Osteocyte (in vitro differentiated cells): Measurements from ENCODE around the gene IL13. TPM values are rescaled to one million over a fixed set of nuclear protein-coding genes. Genes with fewer than 3 reads are reported as not detected.
A peak's percentile ranks its signal among the peaks of the same experiment; 100 is the strongest.

ENCODE experiments used
- DNase-seq: peaks from one replicate; pipeline ENCODE4 v3.0.0; 2021; ENCODE audit warnings: mixed read lengths; ENCODE audit not compliant: unreplicated experiment; ENCODE audit errors: extremely low spot score
- H3K27ac Mint-ChIP-seq: one replicate; pipeline ENCODE4 v1.8.0; 2021; ENCODE audit warnings: mild to moderate bottlenecking, mixed read lengths; ENCODE audit not compliant: unreplicated experiment
- H3K27me3 Mint-ChIP-seq: one replicate; pipeline ENCODE4 v1.8.0; 2021; ENCODE audit warnings: mixed read lengths; ENCODE audit not compliant: unreplicated experiment
- H3K36me3 Mint-ChIP-seq: one replicate; pipeline ENCODE4 v1.8.0; 2021; ENCODE audit warnings: mixed read lengths; ENCODE audit not compliant: unreplicated experiment
- H3K4me1 Mint-ChIP-seq: one replicate; pipeline ENCODE4 v1.8.0; 2021; ENCODE audit warnings: mixed read lengths; ENCODE audit not compliant: unreplicated experiment
- H3K4me3 Mint-ChIP-seq: one replicate; pipeline ENCODE4 v1.8.0; 2021; ENCODE audit warnings: mild to moderate bottlenecking, moderate library complexity, mixed read lengths; ENCODE audit not compliant: unreplicated experiment
- H3K9me3 Mint-ChIP-seq: one replicate; pipeline ENCODE4 v1.8.0; 2021; ENCODE audit warnings: mixed read lengths; ENCODE audit not compliant: unreplicated experiment
- long read RNA-seq: library from polyadenylated mRNA; unstranded; transcript quantifications from one replicate; pipeline ENCODE4 v2.0.0, GENCODE V29; 2021
- total RNA-seq: library from RNA; stranded (reverse); gene quantifications from 2 replicates; pipeline ENCODE4 v1.2.1, GENCODE V29; 2021
- TF ChIP-seq, protein P1 (sequence below): fragments of 200-600 bp; sonication (generic); IDR thresholded peaks from 2 replicates; pipeline ENCODE4 v1.5.0; 2021; ENCODE audit warnings: antibody characterized with exemption, mild to moderate bottlenecking, moderate library complexity

The IL13 gene
- total RNA-seq, result not detected in 2 replicates
- long read RNA-seq, result 0 reads

DNA sequence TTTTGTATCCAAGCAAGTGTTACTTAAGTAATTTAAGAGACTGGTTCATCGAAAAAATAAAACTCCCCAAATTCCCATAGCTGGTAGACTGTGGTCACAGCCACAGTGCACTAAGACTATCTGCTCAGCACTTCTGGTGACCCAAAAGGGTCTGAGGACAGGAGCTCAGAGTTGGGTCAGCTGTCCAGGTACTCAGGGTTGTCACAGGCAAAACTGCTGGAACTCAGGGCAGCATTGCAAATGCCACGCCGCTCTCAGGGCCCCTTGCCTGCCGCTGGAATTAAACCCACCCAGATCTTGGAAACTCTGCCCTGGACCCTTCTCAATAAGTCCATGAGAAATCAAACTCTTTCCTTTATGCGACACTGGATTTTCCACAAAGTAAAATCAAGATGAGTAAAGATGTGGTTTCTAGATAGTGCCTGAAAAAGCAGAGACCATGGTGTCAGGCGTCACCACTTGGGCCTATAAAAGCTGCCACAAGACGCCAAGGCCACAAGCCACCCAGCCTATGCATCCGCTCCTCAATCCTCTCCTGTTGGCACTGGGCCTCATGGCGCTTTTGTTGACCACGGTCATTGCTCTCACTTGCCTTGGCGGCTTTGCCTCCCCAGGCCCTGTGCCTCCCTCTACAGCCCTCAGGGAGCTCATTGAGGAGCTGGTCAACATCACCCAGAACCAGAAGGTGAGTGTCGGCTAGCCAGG, at the start of gene IL13:
TSS of gene IL13 (plus strand) at position 498 of the 705 bp plus-strand sequence. CDS start at position 512, 14 bp downstream.
- TF ChIP-seq, protein P1, sequence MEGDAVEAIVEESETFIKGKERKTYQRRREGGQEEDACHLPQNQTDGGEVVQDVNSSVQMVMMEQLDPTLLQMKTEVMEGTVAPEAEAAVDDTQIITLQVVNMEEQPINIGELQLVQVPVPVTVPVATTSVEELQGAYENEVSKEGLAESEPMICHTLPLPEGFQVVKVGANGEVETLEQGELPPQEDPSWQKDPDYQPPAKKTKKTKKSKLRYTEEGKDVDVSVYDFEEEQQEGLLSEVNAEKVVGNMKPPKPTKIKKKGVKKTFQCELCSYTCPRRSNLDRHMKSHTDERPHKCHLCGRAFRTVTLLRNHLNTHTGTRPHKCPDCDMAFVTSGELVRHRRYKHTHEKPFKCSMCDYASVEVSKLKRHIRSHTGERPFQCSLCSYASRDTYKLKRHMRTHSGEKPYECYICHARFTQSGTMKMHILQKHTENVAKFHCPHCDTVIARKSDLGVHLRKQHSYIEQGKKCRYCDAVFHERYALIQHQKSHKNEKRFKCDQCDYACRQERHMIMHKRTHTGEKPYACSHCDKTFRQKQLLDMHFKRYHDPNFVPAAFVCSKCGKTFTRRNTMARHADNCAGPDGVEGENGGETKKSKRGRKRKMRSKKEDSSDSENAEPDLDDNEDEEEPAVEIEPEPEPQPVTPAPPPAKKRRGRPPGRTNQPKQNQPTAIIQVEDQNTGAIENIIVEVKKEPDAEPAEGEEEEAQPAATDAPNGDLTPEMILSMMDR, result no peak
- no peaks in the 10 kb centered on the region for H3K9me3 Mint-ChIP-seq
- H3K36me3 Mint-ChIP-seq, result no peaks in the 10 kb centered on the region
- H3K27ac Mint-ChIP-seq, result no peak within 1 kb of the TSS
- DNase-seq, result peak; percentile 40
- H3K4me1 Mint-ChIP-seq, result peaks cover 7% of the 10 kb centered on the region
- peaks cover 17% of the 10 kb centered on the region for H3K27me3 Mint-ChIP-seq
- H3K4me3 Mint-ChIP-seq, result no peak within 1 kb of the TSS

- Mint-ChIP-seq H3K4me3 (no peak overlapping the region), H3K27ac (no peak overlapping the region), H3K27me3 (no peaks in the 10 kb centered on the region), H3K9me3 (peaks cover 6% of the 10 kb centered on the region), H3K4me1 (no peaks in the 10 kb centered on the region), H3K36me3 (peaks cover 30% of the 10 kb centered on the region)
- TF ChIP-seq, protein P1, result no peak
- no peak for DNase-seq
Observed at GRCh38 chr5:132611965-132612364, 46.0 kb upstream of the IL13 start.

DNA sequence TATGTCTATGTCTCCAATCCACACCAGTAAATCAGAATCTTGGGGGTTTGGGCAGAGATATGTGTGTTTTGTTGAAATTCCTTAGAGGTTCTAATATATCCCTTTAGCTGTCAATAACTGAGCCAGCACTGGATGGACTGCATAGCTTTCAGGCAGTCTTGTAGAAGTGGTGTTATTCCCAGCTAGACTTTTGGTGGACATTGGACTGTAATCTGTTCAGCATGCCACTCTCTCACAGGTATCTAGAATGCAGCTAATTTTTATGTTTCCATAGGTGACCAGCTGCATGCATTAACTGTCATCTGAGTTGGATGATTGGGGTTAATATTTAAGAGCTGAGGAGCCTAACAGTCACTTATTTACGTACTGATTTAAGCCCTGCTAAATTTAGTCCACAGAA, 45.1 kb upstream of the IL13 start:
- Mint-ChIP-seq H3K36me3 (peaks cover 30% of the 10 kb centered on the region), H3K27ac (no peak overlapping the region), H3K27me3 (no peaks in the 10 kb centered on the region), H3K9me3 (peaks cover 6% of the 10 kb centered on the region), H3K4me1 (no peaks in the 10 kb centered on the region), H3K4me3 (no peak overlapping the region)
- no peak for DNase-seq
- TF ChIP-seq, protein P1, result no peak

DNA sequence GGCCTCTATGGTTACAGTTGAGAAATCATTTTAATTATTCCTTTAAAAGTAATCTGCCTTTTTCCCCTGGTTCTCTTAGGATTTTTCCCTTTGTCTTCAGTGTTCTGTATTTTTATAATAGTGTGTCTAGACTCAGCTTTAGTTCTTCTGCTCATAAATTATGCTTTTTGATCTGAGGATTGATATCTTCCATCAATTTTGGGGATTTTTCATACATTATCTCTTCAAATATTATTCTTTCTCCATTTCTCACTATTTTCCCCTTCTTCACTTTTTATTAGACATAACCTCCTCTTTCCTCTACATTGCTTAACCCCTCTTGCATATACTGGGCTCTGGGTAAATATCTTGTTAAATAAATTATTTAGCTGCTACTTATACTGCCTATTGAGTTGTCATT, 36.3 kb upstream of the IL13 start:
- peaks cover 24% of the 10 kb centered on the region for H3K36me3 Mint-ChIP-seq

GRCh38 chr5:132622608-132623007, 35.4 kb upstream of the IL13 start:
- H3K36me3 Mint-ChIP-seq, result peaks cover 24% of the 10 kb centered on the region
- no peak overlapping the region for H3K4me3 Mint-ChIP-seq
- DNase-seq, result no peak
- no peaks in the 10 kb centered on the region for H3K27me3 Mint-ChIP-seq
- H3K27ac Mint-ChIP-seq, result peak overlapping the region; percentile 67
- TF ChIP-seq, protein P1, result no peak
- no peaks in the 10 kb centered on the region for H3K9me3 Mint-ChIP-seq
- peaks cover 16% of the 10 kb centered on the region for H3K4me1 Mint-ChIP-seq

More for the DNA sequence above, 36.3 kb upstream of the IL13 start:
- H3K27me3 Mint-ChIP-seq, result no peaks in the 10 kb centered on the region
- H3K9me3 Mint-ChIP-seq, result no peaks in the 10 kb centered on the region
- H3K27ac Mint-ChIP-seq, result no peak overlapping the region
- TF ChIP-seq, protein P1, result no peak
- H3K4me1 Mint-ChIP-seq, result peaks cover 16% of the 10 kb centered on the region
- no peak for DNase-seq
- no peak overlapping the region for H3K4me3 Mint-ChIP-seq
